Activated gamma-delta T cell treated with Interleukin-2 at 50 U/mL for 16 hours (primary cell): ENCODE results near the gene RCC1.
"Not testable (repeated sequence)": the region's sequence is repeated elsewhere in the genome, so short reads cannot be mapped to it uniquely, and the experiment has no call there.

Experiments
- DNase-seq: peaks from one replicate; pipeline ENCODE4 v3.0.0-alpha.2; 2020

RCC1 gene, protein sequence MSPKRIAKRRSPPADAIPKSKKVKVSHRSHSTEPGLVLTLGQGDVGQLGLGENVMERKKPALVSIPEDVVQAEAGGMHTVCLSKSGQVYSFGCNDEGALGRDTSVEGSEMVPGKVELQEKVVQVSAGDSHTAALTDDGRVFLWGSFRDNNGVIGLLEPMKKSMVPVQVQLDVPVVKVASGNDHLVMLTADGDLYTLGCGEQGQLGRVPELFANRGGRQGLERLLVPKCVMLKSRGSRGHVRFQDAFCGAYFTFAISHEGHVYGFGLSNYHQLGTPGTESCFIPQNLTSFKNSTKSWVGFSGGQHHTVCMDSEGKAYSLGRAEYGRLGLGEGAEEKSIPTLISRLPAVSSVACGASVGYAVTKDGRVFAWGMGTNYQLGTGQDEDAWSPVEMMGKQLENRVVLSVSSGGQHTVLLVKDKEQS

DNA sequence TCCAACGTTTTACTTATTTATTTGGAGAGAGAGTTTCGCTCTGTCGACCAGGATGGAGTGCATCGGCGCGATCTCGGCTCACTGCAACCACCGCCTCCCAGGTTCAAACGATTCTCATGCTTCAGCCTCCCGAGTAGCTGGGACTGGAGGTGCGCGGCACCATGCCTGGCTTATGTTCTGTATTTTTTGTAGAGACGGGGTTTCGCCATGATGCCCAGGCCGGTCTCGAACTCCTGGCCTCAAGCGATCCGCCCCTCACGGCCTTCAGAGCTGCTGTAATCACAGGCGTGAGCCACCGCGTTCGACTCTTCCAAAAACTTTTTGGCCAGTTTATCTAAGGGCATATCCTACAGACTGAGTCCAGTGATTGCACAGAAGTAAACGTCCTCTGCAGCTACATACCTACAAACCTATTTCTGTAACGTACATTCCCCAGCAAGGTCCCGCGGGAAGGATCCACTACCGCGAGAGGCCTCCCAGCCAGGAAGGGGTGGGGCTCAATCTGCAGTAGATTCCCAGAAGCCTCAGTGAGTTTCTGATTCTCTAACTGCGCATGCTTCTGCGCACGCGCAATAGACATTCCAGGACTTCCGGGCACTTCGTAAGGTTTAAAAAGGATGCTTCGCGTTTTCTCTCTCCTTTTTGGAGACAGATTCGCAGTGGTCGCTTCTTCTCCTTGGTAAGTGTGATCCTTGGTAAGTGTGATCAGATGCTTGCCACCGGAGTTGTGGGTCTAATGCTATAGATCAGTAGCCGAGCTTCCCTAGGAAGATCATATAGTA is at the start of gene RCC1:
Gene RCC1, plus strand, starts transcription at position 638 of the 782 bp plus-strand sequence. CDS start 23,824 bp downstream, outside the sequence.
- peak; percentile 94 for DNase-seq

DNA sequence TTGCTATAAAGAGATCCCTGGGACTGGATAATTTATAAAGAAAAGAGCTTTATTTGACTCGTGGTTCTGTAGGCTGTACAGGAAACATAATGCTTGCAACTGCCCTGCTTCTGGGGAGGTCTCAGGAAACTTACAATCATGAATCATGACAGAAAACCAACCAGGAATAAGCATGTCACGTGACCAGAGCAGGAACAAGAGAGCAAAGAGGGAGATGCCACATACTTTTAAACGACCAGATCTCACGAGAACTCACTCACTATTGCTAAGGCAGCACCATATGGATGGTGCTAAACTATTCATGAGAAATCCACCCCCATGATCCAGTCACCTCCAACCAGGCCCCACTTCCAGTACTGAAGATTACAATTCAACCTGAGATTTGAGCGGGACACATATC is 49.8 kb upstream of the RCC1 start:
- DNase-seq, result no peak

DNA sequence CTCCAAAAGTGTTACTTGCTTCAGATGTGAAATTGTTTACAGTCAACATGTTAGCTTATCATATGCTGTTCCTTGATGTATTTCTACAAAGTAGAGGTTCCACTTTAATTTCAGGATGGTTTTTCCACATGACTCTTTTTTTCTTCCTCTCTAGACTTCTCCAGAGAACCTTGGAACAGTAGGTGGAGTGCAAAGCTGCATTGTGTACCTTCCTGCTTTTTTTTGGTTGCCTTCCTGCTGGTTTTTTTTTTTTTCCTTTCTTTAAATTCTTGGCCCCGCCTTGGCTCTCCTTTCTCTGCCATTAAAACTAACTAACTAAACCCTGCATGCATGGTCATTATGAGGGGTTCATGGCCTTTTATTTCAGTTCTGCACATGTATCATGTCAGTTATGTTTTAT is 48.2 kb upstream of the RCC1 start:
- DNase-seq, result no peak

DNA sequence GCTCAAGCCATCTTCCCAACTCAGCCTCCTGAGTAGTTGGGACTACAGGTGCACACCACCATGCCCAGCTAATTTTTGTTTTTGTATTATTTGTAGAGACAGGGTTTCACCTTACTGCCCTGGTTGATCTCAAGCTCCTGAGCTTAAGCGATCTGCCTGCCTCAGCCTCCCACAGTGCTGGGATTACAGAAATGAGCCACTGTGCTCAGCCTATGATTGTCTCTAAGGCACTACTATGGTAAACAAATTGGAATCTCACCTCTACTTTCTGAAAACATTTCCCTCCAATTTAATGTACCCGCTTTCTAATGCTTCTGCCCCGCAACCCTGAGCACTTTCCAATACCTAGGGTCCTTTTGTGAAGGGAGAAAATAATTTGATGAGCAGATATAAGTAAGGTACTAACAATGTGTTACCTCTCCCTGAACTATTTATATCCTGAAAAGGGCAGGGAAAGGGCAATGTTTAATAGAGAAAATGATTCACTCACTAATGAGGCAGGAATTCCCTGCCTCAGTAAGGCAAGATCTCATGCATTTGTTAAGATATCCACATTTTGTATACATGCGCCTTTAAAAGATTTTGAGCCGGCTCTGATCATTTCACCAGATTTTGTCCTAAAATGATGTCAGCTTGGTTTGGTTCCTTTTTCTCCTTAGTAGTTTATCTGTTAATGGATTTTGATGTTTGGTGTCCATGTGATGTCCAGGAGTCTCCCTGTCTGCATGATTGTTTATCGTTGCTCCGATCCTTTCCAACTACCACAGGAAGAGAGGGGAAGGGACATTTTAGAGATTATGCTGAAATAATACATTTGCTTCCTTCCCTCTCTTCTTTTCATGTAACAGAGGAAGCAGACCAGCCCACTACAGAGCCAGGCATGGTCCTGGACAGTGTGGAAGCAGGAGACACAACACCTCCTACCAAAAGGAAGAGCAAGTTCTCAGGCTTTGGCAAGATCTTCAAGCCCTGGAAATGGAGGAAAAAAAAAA is 47.3 kb upstream of the RCC1 start:
- no peak for DNase-seq

GRCh38 chr1:28466226-28466778 is 39.5 kb upstream of the RCC1 start:
- no peak for DNase-seq

DNA sequence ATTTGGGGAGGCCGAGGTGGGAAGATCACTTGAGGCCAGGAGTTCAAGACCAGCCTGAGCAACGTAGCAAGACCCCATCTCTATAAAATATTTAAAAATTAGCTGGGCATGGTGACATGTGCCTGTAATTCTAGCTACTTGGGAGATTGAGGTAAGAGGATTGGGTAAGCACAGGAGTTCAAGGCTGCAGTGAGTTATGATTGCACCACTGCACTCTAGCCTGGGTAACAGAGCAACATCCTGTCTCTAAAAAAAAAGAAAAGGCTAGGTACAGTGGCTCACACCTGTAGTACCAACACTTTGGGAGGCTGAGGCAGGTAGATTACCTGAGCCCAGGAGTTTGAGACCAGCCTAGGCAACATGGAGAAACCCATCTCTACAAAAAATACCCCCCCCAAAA is 35.7 kb upstream of the RCC1 start:
- DNase-seq, result no peak

GRCh38 chr1:28479497-28479896 is 26.3 kb upstream of the RCC1 start:
- not testable (repeated sequence) for DNase-seq

- DNase-seq, result no peak
These were observed 25.5 kb upstream of the RCC1 start for GRCh38 chr1:28480308-28480707.

DNA sequence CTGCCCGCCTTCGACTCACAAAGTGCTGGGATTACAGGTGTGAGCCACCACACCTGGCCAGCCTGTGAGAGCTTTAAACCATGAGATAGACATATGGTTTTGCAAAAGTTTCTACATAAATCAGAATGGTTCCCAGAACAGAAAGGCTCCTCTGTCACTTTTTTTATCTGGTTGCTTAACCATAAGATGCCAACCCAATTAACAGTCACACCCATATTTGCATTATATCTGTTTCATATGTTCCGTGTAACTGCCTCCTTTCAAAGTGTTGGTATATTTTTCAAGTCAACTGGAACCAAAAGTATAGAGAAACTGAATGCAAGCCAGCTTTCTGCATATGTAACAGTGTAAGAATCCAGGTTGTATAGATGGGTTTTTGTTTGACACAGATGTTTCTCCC is 23.7 kb upstream of the RCC1 start:
- no peak for DNase-seq

- DNase-seq, result no peak
These were observed 23.1 kb upstream of the RCC1 start for GRCh38 chr1:28482702-28483101.

DNA sequence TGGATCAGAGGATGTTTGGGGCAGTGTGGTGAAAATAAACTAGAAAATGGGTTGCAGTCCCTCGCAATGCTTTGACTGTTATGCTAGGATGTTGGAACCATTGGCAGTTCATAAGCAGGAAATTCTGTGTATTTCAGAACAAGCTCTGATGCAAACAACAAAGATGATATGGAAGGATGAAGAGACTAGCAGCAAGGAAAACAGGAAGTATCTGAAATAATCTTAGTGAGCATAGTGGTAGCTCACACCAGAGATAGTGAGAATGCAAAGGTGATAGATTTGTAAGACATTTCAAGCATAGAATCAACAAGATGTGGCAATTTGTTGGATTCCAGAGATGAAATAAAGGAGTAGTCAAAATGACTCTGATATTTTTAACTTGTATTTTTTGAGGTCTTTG is 11.1 kb upstream of the RCC1 start:
- DNase-seq, result no peak

GRCh38 chr1:28499553-28499952 is 6.3 kb upstream of the RCC1 start:
- no peak for DNase-seq

DNA sequence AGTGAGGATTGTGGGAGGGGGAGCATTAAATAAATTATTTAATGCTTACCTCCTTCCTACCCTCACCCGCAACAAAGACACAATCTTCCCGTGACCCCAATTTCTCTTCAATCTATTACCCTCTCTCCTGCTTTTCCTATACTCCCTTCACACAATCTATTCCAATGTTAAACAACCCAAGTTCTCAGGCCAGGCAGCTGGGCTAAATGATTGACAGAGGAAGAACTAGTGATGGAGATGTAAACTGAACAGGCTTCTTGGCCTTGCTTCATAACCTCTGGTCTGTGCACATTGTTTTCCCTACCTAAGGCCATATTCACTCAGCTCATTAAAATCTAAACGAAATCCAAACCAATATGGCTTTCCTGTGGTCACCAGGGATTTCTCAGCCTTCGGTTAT is 3.9 kb upstream of the RCC1 start:
- no peak for DNase-seq

- DNase-seq, result no peak
These were observed 2.7 kb upstream of the RCC1 start for GRCh38 chr1:28503117-28503516.

- DNase-seq, result no peak
These were observed 1.0 kb downstream of the RCC1 start for GRCh38 chr1:28506907-28507246.

DNA sequence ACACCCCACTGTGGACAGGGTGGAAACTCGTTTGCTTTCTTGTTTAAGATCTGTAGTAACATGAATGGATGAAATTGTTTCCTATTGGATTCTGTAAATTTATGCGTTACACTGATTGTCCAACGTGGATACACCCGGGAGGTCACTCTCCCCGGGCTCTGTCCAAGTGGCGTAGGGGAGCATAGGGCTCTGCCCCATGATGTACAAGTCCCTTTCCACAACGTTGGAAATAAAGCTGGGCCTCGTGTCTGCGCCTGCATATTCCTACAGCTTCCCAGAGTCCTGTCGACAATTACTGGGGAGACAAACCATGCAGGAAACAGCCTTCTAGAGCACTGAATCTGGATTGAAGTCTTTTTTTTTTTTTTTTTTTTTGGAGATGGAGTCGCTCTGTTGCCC is 1.4 kb downstream of the RCC1 start:
- no peak for DNase-seq

DNA sequence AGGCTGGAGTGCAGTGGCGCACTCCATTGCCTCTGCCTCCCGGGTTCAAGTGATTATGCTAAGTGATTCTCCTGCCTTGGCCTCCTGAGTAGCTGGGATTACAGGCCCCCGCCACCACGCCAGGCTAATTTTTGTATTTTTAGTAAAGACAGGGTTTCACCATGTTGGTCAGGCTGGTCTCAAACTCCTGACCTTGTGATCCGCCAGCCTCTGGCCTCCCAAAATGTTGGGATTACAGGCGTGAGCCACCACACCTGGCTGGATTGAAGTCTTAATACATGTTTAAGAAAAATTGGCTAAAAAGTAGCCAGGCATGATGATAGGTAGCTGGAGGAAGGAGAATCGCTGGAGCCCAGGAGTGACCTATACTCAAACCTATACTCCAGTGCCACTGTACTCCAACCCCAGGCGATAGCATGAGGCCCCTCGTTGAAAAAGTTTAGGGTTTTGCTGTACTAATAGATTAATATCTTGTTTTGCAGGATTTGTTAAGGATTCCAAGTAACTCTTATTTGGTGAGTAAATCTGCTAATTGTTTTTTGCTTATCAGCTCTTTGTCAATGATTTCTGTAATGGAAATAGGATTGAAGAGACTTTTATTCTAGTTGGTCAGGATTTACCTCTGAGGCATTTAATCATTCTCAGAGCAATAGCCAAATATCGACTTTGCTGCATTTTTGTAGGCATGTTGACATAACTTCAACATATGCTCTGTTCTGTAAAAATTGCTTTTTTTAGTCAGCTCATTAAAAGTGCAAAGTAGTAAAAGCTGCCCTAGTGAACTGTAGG is 2.0 kb downstream of the RCC1 start:
- no peak for DNase-seq

GRCh38 chr1:28508435-28508754 is 2.6 kb downstream of the RCC1 start:
- no peak for DNase-seq

- DNase-seq, result no peak
These were observed 3.9 kb downstream of the RCC1 start for GRCh38 chr1:28509705-28510272.

- no peak for DNase-seq
These were observed 4.6 kb downstream of the RCC1 start for GRCh38 chr1:28510273-28510969.

- DNase-seq, result no peak
These were observed 5.2 kb downstream of the RCC1 start for GRCh38 chr1:28510970-28511440.
